Measurements from ENCODE around the gene RNU6-1. TPM values are rescaled to one million over a fixed set of nuclear protein-coding genes. Genes with fewer than 3 reads are reported as not detected.

Gene RNU6-1
- total and polyA plus RNA-seq, 5 experiments from 2014 or later = not detected

GRCh38 chr15:67801926-67802914 lies 37.6 kb downstream of the RNU6-1 start:
- Mint-ChIP-seq H3K4me3 (no peak overlapping the region), H3K9me3 (no peaks in the 10 kb centered on the region), H3K36me3 (peaks cover 0 to 23% (median 19%) of the 10 kb centered on the region in 3 donors), H3K4me1 (peaks cover 0 to 3% (median 0%) of the 10 kb centered on the region in 4 donors), H3K27ac (no peak overlapping the region), H3K27me3 (no peaks in the 10 kb centered on the region)
- ATAC-seq = no peak
- POLR2A ChIA-PET = no interaction called here
- no peak for DNase-seq

- Mint-ChIP-seq H3K27ac (no peak overlapping the region), H3K27me3 (no peaks in the 10 kb centered on the region), H3K9me3 (no peaks in the 10 kb centered on the region), H3K36me3 (peaks cover 1 to 22% (median 16%) of the 10 kb centered on the region in 3 donors), H3K4me3 (no peak overlapping the region), H3K4me1 (peaks cover 0 to 4% (median 0%) of the 10 kb centered on the region in 4 donors)
- DNase-seq (no peak), ATAC-seq (no peak)
- POLR2A ChIA-PET = no interaction called here
Observed at GRCh38 chr15:67801142-67801541, 38.7 kb downstream of the RNU6-1 start.

GRCh38 chr15:67799801-67800205 lies 40.0 kb downstream of the RNU6-1 start:
- no peak overlapping the region for H3K4me3 Mint-ChIP-seq
- H3K27ac Mint-ChIP-seq = no peak overlapping the region
- ATAC-seq (no peak), DNase-seq (no peak)
- H3K9me3 Mint-ChIP-seq = peaks cover 0 to 11% (median 7%) of the 10 kb centered on the region in 9 donors
- H3K4me1 Mint-ChIP-seq = peaks cover 0 to 6% (median 0%) of the 10 kb centered on the region in 4 donors
- POLR2A ChIA-PET = no interaction called here
- peaks cover 15 to 25% (median 19%) of the 10 kb centered on the region in 3 donors for H3K36me3 Mint-ChIP-seq
- no peaks in the 10 kb centered on the region for H3K27me3 Mint-ChIP-seq

GRCh38 chr15:67796196-67797127 lies 43.4 kb downstream of the RNU6-1 start:
- Mint-ChIP-seq H3K9me3 (peaks cover 0 to 20% (median 10%) of the 10 kb centered on the region in 9 donors), H3K27me3 (no peaks in the 10 kb centered on the region), H3K36me3 (peaks cover 34 to 53% (median 34%) of the 10 kb centered on the region in 3 donors), H3K4me1 (peaks cover 0 to 5% (median 2%) of the 10 kb centered on the region in 4 donors), H3K27ac (peak overlapping the region in 2 of 10 donors; percentile 14 to 37), H3K4me3 (no peak overlapping the region)
- DNase-seq (no peak), ATAC-seq (no peak)
- POLR2A ChIA-PET = no interaction called here

- POLR2A ChIA-PET = no interaction called here
- Mint-ChIP-seq H3K36me3 (peaks cover 34 to 61% (median 35%) of the 10 kb centered on the region in 3 donors), H3K4me1 (peaks cover 0 to 5% (median 2%) of the 10 kb centered on the region in 4 donors), H3K27me3 (no peaks in the 10 kb centered on the region), H3K4me3 (no peak overlapping the region), H3K27ac (no peak overlapping the region), H3K9me3 (peaks cover 0 to 20% (median 10%) of the 10 kb centered on the region in 9 donors)
- no peak for ATAC-seq
- DNase-seq = no peak
Observed at GRCh38 chr15:67794832-67795574, 44.8 kb downstream of the RNU6-1 start.

GRCh38 chr15:67792250-67792942 lies 47.4 kb downstream of the RNU6-1 start:
- Mint-ChIP-seq H3K27ac (no peak overlapping the region), H3K4me3 (no peak overlapping the region), H3K4me1 (peaks cover 0 to 5% (median 2%) of the 10 kb centered on the region in 4 donors), H3K36me3 (peaks cover 30 to 68% (median 34%) of the 10 kb centered on the region in 3 donors), H3K9me3 (peaks cover 0 to 20% (median 10%) of the 10 kb centered on the region in 9 donors), H3K27me3 (no peaks in the 10 kb centered on the region)
- ATAC-seq (no peak), DNase-seq (no peak)
- POLR2A ChIA-PET = no interaction called here

- Mint-ChIP-seq H3K27ac (no peak overlapping the region), H3K4me1 (peaks cover 0 to 10% (median 6%) of the 10 kb centered on the region in 4 donors), H3K36me3 (peaks cover 29 to 68% (median 37%) of the 10 kb centered on the region in 3 donors), H3K27me3 (no peaks in the 10 kb centered on the region), H3K4me3 (no peak overlapping the region), H3K9me3 (peaks cover 0 to 18% (median 10%) of the 10 kb centered on the region in 9 donors)
- POLR2A ChIA-PET = no interaction called here
- ATAC-seq = no peak
- DNase-seq = no peak
Observed at GRCh38 chr15:67790610-67791319, 49.1 kb downstream of the RNU6-1 start.

Other genes with a start within 250 kb of the RNU6-1 start
- gene SKOR1, start 14.5 kb downstream of the RNU6-1 start, total RNA-seq = 1 to 10 TPM; 1.0 to 1.4 TPM
- under 1 TPM in 1 of 3 donors, not detected in 2; 0.05 TPM for gene SKOR1, start 14.5 kb downstream of the RNU6-1 start, polyA plus RNA-seq
- 10 to 100 TPM; 90.0 to 94.1 TPM for gene PIAS1, start 214.3 kb upstream of the RNU6-1 start, total RNA-seq
- gene PIAS1, start 214.3 kb upstream of the RNU6-1 start, polyA plus RNA-seq = 100 to 1,000 TPM; 120 to 149 (median 138) TPM

All from naive thymus-derived CD8-positive, alpha-beta T cell (primary cell).